ENCODE measurements around the gene ANKRD28.

Gene ANKRD28

GRCh38 chr3:15634671-15635070 lies 163.1 kb downstream of the ANKRD28 start:
- peaks cover 0 to 6% (median 0%) of the 10 kb centered on the region in 3 donors for H3K36me3 ChIP-seq
- H3K9me3 ChIP-seq = no peaks in the 10 kb centered on the region
- peaks cover 0 to 41% (median 22%) of the 10 kb centered on the region in 4 donors for H3K4me1 ChIP-seq
- H3K27me3 ChIP-seq = no peaks in the 10 kb centered on the region
- no peak for TF ChIP-seq CTCF (IDR thresholded peaks at IDR 0.05)
- DNase-seq = no peak
- no peak overlapping the region for H3K4me3 ChIP-seq
- intact Hi-C loops (cut with DNase I; ENCODE audit: low total_unique reads) = loop anchor here (10.0 kb wide), 1 partner anchor 610 kb away; no protein-coding TSS in a partner anchor
- peak overlapping the region; percentile 51 to 56 for H3K27ac ChIP-seq

- no peak for TF ChIP-seq CTCF (IDR thresholded peaks at IDR 0.05)
- DNase-seq = no peak
- intact Hi-C loops (cut with DNase I; ENCODE audit: low total_unique reads) = loop anchor here (10.0 kb wide), 1 partner anchor 611 kb away; no protein-coding TSS in a partner anchor
- Histone ChIP-seq H3K36me3 (peaks cover 0 to 6% (median 0%) of the 10 kb centered on the region in 3 donors), H3K9me3 (no peaks in the 10 kb centered on the region), H3K27me3 (no peaks in the 10 kb centered on the region), H3K4me3 (no peak overlapping the region), H3K27ac (peak overlapping the region; percentile 51 to 56), H3K4me1 (peaks cover 0 to 41% (median 22%) of the 10 kb centered on the region in 4 donors)
Measured at GRCh38 chr3:15633766-15634598, 163.8 kb downstream of the ANKRD28 start.

GRCh38 chr3:15633159-15633558 lies 164.6 kb downstream of the ANKRD28 start:
- H3K4me1 ChIP-seq = peaks cover 0 to 41% (median 22%) of the 10 kb centered on the region in 4 donors
- DNase-seq = no peak
- intact Hi-C loops (cut with DNase I; ENCODE audit: low total_unique reads) = loop anchor here (10.0 kb wide), 1 partner anchor 612 kb away; no protein-coding TSS in a partner anchor
- H3K9me3 ChIP-seq = no peaks in the 10 kb centered on the region
- H3K36me3 ChIP-seq = peaks cover 0 to 6% (median 0%) of the 10 kb centered on the region in 3 donors
- H3K27ac ChIP-seq = peak overlapping the region in 1 of 2 donors; percentile 51
- H3K4me3 ChIP-seq = no peak overlapping the region
- TF ChIP-seq CTCF (IDR thresholded peaks at IDR 0.05) = no peak
- H3K27me3 ChIP-seq = no peaks in the 10 kb centered on the region

- intact Hi-C loops (cut with DNase I; ENCODE audit: low total_unique reads) = loop anchor here (10.0 kb wide), 1 partner anchor 613 kb away; no protein-coding TSS in a partner anchor
- peaks cover 0 to 41% (median 22%) of the 10 kb centered on the region in 4 donors for H3K4me1 ChIP-seq
- no peak for DNase-seq
Measured at GRCh38 chr3:15632212-15632580, 165.6 kb downstream of the ANKRD28 start.

More at GRCh38 chr3:15632212-15632580, 165.6 kb downstream of the ANKRD28 start:
- Histone ChIP-seq H3K36me3 (peaks cover 0 to 4% (median 0%) of the 10 kb centered on the region in 3 donors), H3K9me3 (no peaks in the 10 kb centered on the region), H3K27ac (no peak overlapping the region), H3K27me3 (no peaks in the 10 kb centered on the region), H3K4me3 (no peak overlapping the region)
- TF ChIP-seq CTCF (IDR thresholded peaks at IDR 0.05) = no peak

Data from tibial artery (tissue), 4 donors.